HEK293 (cell line): ENCODE data around the gene NID1.

ENCODE experiments used
- CTCF ChIA-PET: fragments of 350-600 bp; formaldehyde crosslinking; extraction: SDS; loops from one replicate; lab custom pipeline; 2021; ENCODE audit warnings: antibody characterized with exemption; lab: Yijun Ruan, JAX
- POLR2A ChIA-PET: fragments of 300-600 bp; formaldehyde crosslinking; extraction: SDS; loops from one replicate; lab custom pipeline; 2020; ENCODE audit warnings: antibody characterized with exemption, inconsistent platforms; lab: Yijun Ruan, JAX
- H3K27ac ChIP-seq: fragments of 200-500 bp; sonication (Bioruptor generic); 2 replicates; pipeline ENCODE4 v1.5.1; 2014; ENCODE audit warnings: low read depth, low read length, control low read depth, inconsistent platforms; ENCODE audit errors: extremely low read depth
- H3K36me3 ChIP-seq, 2 experiments: fragments of 200-500 bp in 1 of 2; sonication (Bioruptor generic) in 1 of 2; 1 replicate in 1 of 2; 2 replicates in 1 of 2; pipeline ENCODE4 v1.5.1; 2014 to 2017; ENCODE audit warnings: inconsistent platforms in 2 of 2, low read length in 2 of 2; ENCODE audit not compliant: control insufficient read depth in 2 of 2, insufficient read depth in 1 of 2
- H3K4me1 ChIP-seq: fragments of 200-500 bp; sonication (Bioruptor generic); 2 replicates; pipeline ENCODE4 v1.5.1; 2014; ENCODE audit warnings: mild to moderate bottlenecking, low read length, inconsistent platforms; ENCODE audit not compliant: control insufficient read depth, insufficient read depth
- H3K4me3 ChIP-seq: 2 replicates; pipeline ENCODE4 v1.5.1; 2011; ENCODE audit warnings: low read depth, mild to moderate bottlenecking, control low read depth, low read length, moderate library complexity
- H3K9me3 ChIP-seq: fragments of 200-500 bp; sonication (Bioruptor generic); 2 replicates; pipeline ENCODE4 v1.5.1; 2014; ENCODE audit warnings: low read depth, low read length, inconsistent platforms; ENCODE audit not compliant: control insufficient read depth, insufficient read depth
- EGR2 ChIP-seq: fragments of 450-650 bp; formaldehyde crosslinking; IDR thresholded peaks from 2 replicates; pipeline ENCODE4 v1.5.1; 2016; ENCODE audit warnings: low read depth, missing biosample characterization, missing genetic modification characterization
- ZFHX2 ChIP-seq: fragments of 450-650 bp; formaldehyde crosslinking; conservative IDR thresholded peaks from 2 replicates; pipeline ENCODE4 v1.5.1; 2016; ENCODE audit warnings: missing biosample characterization, missing genetic modification characterization
- ZNF184 ChIP-seq: fragments of 450-650 bp; IDR thresholded peaks from 2 replicates; pipeline ENCODE4 v1.5.1; 2018; ENCODE audit warnings: missing biosample characterization, mild to moderate bottlenecking, missing genetic modification characterization
- ZNF202 ChIP-seq: fragments of 450-650 bp; formaldehyde crosslinking; IDR thresholded peaks from 2 replicates; pipeline ENCODE4 v1.5.1; 2016; ENCODE audit warnings: missing biosample characterization, missing genetic modification characterization, borderline replicate concordance
- ZNF544 ChIP-seq: fragments of 450-650 bp; formaldehyde crosslinking; IDR thresholded peaks from 2 replicates; pipeline ENCODE4 v1.5.0; 2017; ENCODE audit warnings: missing biosample characterization, missing genetic modification characterization
- ZNF626 ChIP-seq: fragments of 450-650 bp; sonication (Bioruptor Pico); formaldehyde crosslinking; IDR thresholded peaks from 2 replicates; pipeline ENCODE4 v1.5.1; 2018; ENCODE audit warnings: missing biosample characterization, missing genetic modification characterization, inconsistent platforms
- TF ChIP-seq, protein P1 (sequence below): fragments of 450-650 bp; formaldehyde crosslinking; IDR thresholded peaks from 2 replicates; pipeline ENCODE4 v1.5.1; 2016; ENCODE audit warnings: missing biosample characterization, missing genetic modification characterization
- TF ChIP-seq, protein P2 (sequence below): fragments of 450-650 bp; formaldehyde crosslinking; IDR thresholded peaks from 2 replicates; pipeline ENCODE4 v1.5.1; 2016; ENCODE audit warnings: missing biosample characterization, missing genetic modification characterization
- TF ChIP-seq, protein P3 (sequence below): fragments of 450-650 bp; formaldehyde crosslinking; conservative IDR thresholded peaks from 2 replicates; pipeline ENCODE4 v1.5.1; 2016; ENCODE audit warnings: low read depth, missing biosample characterization, missing genetic modification characterization
- TF ChIP-seq, protein P4 (sequence below): fragments of 450-650 bp; formaldehyde crosslinking; IDR thresholded peaks from 2 replicates; pipeline ENCODE4 v1.5.1; 2016; ENCODE audit warnings: missing biosample characterization, missing genetic modification characterization, borderline replicate concordance
- TF ChIP-seq, protein P5 (sequence below): fragments of 450-650 bp; IDR thresholded peaks from 2 replicates; pipeline ENCODE4 v1.5.1; 2018; ENCODE audit warnings: missing biosample characterization, mild to moderate bottlenecking, missing genetic modification characterization

NID1 gene

DNA sequence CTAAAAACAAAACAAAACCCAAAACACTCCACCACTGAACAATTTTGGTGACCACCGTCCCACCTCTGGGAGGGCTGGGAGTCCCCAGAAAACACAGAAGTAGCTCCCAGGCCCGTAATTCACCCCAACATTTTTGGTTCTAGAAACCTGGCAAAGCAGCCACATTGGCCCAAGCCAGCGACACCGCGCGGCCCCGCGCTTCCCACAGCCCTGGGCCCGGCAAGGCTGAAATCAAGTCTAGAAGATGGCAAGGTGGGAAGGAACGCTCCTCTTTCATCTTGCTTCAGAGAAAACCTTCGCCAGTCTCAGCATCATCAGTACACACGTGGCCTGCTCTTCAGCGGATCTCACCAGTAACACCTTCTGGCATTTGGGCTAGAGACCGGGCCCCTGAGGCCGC is 35.9 kb upstream of the NID1 start:
- TF ChIP-seq, protein P1, sequence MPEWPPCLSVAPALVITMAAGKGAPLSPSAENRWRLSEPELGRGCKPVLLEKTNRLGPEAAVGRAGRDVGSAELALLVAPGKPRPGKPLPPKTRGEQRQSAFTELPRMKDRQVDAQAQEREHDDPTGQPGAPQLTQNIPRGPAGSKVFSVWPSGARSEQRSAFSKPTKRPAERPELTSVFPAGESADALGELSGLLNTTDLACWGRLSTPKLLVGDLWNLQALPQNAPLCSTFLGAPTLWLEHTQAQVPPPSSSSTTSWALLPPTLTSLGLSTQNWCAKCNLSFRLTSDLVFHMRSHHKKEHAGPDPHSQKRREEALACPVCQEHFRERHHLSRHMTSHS (tag by site-specific recombination) = no peak
- TF ChIP-seq ZNF544 (tag by site-specific recombination) = no peak
- TF ChIP-seq, protein P2, sequence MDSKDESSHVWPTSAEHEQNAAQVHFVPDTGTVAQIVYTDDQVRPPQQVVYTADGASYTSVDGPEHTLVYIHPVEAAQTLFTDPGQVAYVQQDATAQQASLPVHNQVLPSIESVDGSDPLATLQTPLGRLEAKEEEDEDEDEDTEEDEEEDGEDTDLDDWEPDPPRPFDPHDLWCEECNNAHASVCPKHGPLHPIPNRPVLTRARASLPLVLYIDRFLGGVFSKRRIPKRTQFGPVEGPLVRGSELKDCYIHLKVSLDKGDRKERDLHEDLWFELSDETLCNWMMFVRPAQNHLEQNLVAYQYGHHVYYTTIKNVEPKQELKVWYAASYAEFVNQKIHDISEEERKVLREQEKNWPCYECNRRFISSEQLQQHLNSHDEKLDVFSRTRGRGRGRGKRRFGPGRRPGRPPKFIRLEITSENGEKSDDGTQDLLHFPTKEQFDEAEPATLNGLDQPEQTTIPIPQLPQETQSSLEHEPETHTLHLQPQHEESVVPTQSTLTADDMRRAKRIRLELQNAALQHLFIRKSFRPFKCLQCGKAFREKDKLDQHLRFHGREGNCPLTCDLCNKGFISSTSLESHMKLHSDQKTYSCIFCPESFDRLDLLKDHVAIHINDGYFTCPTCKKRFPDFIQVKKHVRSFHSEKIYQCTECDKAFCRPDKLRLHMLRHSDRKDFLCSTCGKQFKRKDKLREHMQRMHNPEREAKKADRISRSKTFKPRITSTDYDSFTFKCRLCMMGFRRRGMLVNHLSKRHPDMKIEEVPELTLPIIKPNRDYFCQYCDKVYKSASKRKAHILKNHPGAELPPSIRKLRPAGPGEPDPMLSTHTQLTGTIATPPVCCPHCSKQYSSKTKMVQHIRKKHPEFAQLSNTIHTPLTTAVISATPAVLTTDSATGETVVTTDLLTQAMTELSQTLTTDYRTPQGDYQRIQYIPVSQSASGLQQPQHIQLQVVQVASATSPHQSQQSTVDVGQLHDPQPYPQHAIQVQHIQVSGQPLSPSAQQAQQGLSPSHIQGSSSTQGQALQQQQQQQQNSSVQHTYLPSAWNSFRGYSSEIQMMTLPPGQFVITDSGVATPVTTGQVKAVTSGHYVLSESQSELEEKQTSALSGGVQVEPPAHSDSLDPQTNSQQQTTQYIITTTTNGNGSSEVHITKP = no peak
- TF ChIP-seq, protein P3, sequence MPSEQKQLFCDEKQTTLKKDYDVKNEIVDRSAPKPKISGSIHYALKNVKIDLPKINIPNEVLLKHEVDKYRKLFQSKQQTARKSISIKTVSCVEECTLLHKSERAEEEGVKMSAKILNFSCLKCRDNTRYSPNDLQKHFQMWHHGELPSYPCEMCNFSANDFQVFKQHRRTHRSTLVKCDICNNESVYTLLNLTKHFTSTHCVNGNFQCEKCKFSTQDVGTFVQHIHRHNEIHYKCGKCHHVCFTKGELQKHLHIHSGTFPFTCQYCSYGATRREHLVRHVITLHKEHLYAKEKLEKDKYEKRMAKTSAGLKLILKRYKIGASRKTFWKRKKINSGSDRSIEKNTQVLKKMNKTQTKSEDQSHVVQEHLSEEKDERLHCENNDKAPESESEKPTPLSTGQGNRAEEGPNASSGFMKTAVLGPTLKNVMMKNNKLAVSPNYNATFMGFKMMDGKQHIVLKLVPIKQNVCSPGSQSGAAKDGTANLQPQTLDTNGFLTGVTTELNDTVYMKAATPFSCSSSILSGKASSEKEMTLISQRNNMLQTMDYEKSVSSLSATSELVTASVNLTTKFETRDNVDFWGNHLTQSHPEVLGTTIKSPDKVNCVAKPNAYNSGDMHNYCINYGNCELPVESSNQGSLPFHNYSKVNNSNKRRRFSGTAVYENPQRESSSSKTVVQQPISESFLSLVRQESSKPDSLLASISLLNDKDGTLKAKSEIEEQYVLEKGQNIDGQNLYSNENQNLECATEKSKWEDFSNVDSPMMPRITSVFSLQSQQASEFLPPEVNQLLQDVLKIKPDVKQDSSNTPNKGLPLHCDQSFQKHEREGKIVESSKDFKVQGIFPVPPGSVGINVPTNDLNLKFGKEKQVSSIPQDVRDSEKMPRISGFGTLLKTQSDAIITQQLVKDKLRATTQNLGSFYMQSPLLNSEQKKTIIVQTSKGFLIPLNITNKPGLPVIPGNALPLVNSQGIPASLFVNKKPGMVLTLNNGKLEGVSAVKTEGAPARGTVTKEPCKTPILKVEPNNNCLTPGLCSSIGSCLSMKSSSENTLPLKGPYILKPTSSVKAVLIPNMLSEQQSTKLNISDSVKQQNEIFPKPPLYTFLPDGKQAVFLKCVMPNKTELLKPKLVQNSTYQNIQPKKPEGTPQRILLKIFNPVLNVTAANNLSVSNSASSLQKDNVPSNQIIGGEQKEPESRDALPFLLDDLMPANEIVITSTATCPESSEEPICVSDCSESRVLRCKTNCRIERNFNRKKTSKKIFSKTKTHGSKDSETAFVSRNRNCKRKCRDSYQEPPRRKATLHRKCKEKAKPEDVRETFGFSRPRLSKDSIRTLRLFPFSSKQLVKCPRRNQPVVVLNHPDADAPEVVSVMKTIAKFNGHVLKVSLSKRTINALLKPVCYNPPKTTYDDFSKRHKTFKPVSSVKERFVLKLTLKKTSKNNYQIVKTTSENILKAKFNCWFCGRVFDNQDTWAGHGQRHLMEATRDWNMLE (tag by site-specific recombination) = no peak
- no peak for TF ChIP-seq ZNF202
- TF ChIP-seq, protein P4, sequence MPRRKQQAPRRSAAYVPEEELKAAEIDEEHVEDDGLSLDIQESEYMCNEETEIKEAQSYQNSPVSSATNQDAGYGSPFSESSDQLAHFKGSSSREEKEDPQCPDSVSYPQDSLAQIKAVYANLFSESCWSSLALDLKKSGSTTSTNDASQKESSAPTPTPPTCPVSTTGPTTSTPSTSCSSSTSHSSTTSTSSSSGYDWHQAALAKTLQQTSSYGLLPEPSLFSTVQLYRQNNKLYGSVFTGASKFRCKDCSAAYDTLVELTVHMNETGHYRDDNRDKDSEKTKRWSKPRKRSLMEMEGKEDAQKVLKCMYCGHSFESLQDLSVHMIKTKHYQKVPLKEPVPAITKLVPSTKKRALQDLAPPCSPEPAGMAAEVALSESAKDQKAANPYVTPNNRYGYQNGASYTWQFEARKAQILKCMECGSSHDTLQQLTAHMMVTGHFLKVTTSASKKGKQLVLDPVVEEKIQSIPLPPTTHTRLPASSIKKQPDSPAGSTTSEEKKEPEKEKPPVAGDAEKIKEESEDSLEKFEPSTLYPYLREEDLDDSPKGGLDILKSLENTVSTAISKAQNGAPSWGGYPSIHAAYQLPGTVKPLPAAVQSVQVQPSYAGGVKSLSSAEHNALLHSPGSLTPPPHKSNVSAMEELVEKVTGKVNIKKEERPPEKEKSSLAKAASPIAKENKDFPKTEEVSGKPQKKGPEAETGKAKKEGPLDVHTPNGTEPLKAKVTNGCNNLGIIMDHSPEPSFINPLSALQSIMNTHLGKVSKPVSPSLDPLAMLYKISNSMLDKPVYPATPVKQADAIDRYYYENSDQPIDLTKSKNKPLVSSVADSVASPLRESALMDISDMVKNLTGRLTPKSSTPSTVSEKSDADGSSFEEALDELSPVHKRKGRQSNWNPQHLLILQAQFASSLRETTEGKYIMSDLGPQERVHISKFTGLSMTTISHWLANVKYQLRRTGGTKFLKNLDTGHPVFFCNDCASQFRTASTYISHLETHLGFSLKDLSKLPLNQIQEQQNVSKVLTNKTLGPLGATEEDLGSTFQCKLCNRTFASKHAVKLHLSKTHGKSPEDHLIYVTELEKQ (tag by site-specific recombination) = no peak
- TF ChIP-seq ZNF184 (tag by site-specific recombination) = no peak
- no peak for TF ChIP-seq ZNF626
- H3K36me3 ChIP-seq = no peaks in the 10 kb centered on the region
- no peak overlapping the region for H3K4me3 ChIP-seq
- H3K9me3 ChIP-seq = no peaks in the 10 kb centered on the region
- POLR2A ChIA-PET = no interaction called here
- H3K4me1 ChIP-seq = no peaks in the 10 kb centered on the region
- no peak overlapping the region for H3K27ac ChIP-seq
- CTCF ChIA-PET = interaction anchor here (0.7 to 1.1 kb wide), 2 partner anchors 52 to 231 kb away, joined by 4 read pairs; no protein-coding TSS in a partner anchor

DNA sequence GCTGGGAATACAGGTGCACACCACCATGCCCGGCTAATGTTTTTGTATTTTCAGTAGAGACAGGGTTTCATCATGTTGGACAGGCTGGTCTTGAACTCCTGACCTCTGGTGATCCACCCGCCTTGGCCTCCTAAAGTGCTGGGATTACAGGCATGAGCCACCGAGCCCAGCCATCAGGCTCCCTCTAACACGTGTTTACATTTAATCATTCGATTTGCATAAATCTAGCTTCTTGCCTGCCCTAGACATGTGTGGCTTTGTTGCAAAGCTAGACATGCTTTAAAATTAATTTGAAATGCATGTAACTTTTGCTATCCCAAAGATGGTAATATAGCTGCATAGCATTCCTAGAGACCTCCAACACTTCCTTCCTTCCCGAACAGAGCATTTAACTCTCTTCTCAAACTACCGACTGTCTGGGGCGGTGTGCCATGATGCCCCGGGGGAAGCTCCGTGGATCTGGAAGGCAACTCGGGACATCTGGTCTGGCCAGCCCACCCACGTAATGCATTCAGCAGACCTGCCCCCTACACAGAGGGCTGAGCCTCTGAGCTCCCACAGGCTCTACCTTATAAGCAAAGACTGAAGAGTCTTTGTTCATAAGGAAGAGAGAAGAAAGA is 34.6 kb upstream of the NID1 start:
- POLR2A ChIA-PET = no interaction called here
- H3K4me1 ChIP-seq = no peaks in the 10 kb centered on the region
- TF ChIP-seq ZFHX2 (tag by site-specific recombination) = peak; percentile 66
- peak; percentile 78 for TF ChIP-seq EGR2
- TF ChIP-seq, protein P5, sequence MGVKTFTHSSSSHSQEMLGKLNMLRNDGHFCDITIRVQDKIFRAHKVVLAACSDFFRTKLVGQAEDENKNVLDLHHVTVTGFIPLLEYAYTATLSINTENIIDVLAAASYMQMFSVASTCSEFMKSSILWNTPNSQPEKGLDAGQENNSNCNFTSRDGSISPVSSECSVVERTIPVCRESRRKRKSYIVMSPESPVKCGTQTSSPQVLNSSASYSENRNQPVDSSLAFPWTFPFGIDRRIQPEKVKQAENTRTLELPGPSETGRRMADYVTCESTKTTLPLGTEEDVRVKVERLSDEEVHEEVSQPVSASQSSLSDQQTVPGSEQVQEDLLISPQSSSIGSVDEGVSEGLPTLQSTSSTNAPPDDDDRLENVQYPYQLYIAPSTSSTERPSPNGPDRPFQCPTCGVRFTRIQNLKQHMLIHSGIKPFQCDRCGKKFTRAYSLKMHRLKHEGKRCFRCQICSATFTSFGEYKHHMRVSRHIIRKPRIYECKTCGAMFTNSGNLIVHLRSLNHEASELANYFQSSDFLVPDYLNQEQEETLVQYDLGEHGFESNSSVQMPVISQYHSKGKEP (tag by site-specific recombination) = no peak
- H3K4me3 ChIP-seq = no peak overlapping the region
- no peaks in the 10 kb centered on the region for H3K36me3 ChIP-seq
- no peak overlapping the region for H3K27ac ChIP-seq
- H3K9me3 ChIP-seq = no peaks in the 10 kb centered on the region
- CTCF ChIA-PET = interaction anchor here (0.6 to 1.6 kb wide), 6 partner anchors 9 to 695 kb away, joined by 3 to 7 read pairs (median 4); partner anchors contain the start of gene MTR
